Measurements from ENCODE around the gene FOSB. TPM values are rescaled to one million over a fixed set of nuclear protein-coding genes. Genes with fewer than 3 reads are reported as not detected.

The FOSB gene
- total RNA-seq, 1 experiment from 2014 or later: 1.7 TPM

DNA sequence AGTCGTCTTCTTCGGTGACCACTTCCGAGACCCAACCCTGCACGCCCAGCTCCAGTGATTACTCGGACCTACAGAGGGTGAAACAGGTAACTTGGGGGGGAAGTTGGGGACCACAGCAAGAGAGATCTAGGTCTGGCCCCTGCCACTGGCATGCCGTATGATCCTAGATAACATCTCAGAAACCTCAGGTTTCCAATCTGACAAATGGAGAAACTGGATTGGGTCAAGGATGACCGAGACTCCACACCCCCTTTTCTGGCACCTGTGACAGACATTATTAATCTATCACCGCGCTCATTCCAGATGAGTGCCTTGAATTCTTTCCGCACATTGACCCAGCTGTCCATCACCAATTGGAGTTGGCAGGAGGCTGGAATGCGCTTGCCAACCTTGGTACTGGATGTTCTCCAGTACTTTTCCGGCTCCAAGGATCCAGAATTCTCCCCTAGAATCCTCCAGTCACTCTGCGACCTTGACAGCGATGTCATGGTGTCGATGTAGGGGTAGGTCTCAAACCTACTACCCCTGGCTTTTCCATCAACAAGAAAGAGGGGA lies 56.9 kb downstream of the FOSB start:
- Mint-ChIP-seq H3K36me3 (ENCODE audit: insufficient read depth in 1 of 3, low read depth in 3 of 3) (peaks cover 30 to 68% (median 47%) of the 10 kb centered on the region in 3 experiments), H3K9me3 (no peaks in the 10 kb centered on the region), H3K4me1 (peaks cover 19 to 25% of the 10 kb centered on the region in 2 experiments), H3K27me3 (ENCODE audit: low read depth) (peaks cover 5% of the 10 kb centered on the region), H3K4me3 (no peak overlapping the region; a peak in 1 of 5 replicates), H3K27ac (no peak overlapping the region)
- DNase-seq: no peak
- H3K4ac ChIP-seq (ENCODE audit: low read depth, low read length): no peak overlapping the region
- H3K4me1 ChIP-seq (ENCODE audit: insufficient read depth, low read length): no peaks in the 10 kb centered on the region
- H3K4me2 ChIP-seq (ENCODE audit: insufficient read depth, insufficient read length, low read length): no peak overlapping the region
- H3T11ph ChIP-seq (ENCODE audit: low read length): no peak overlapping the region
- H3K9ac ChIP-seq (ENCODE audit: extremely low read depth, insufficient read length, low read length): no peak overlapping the region
- 0 out of 2 replicates have a peak, but pooled peaks cover 2% of the 10 kb centered on the region for H3K79me2 ChIP-seq (ENCODE audit: insufficient read depth, low read length)
- H3K23me2 ChIP-seq (ENCODE audit: insufficient read length, low read depth, low read length, poor library complexity, severe bottlenecking): peaks cover 15% of the 10 kb centered on the region
- no peak overlapping the region for H3K18ac ChIP-seq (ENCODE audit: insufficient read length, low read depth, low read length)
- H2BK120ac ChIP-seq (ENCODE audit: low read depth, low read length, poor library complexity, severe bottlenecking): no peak overlapping the region
- no peak overlapping the region for H3K14ac ChIP-seq (ENCODE audit: insufficient read depth, low read length)
- no peak overlapping the region for H3K56ac ChIP-seq (ENCODE audit: insufficient read length, low read depth, low read length)
- H3K79me1 ChIP-seq (ENCODE audit: insufficient read depth, low read depth, low read length, poor library complexity, severe bottlenecking): no peaks in the 10 kb centered on the region
- H2BK12ac ChIP-seq (ENCODE audit: insufficient read length, low read depth, low read length): no peak overlapping the region
- TF ChIP-seq, protein P1, sequence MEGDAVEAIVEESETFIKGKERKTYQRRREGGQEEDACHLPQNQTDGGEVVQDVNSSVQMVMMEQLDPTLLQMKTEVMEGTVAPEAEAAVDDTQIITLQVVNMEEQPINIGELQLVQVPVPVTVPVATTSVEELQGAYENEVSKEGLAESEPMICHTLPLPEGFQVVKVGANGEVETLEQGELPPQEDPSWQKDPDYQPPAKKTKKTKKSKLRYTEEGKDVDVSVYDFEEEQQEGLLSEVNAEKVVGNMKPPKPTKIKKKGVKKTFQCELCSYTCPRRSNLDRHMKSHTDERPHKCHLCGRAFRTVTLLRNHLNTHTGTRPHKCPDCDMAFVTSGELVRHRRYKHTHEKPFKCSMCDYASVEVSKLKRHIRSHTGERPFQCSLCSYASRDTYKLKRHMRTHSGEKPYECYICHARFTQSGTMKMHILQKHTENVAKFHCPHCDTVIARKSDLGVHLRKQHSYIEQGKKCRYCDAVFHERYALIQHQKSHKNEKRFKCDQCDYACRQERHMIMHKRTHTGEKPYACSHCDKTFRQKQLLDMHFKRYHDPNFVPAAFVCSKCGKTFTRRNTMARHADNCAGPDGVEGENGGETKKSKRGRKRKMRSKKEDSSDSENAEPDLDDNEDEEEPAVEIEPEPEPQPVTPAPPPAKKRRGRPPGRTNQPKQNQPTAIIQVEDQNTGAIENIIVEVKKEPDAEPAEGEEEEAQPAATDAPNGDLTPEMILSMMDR (conservative IDR thresholded peaks at IDR 0.05): no peak
- WGBS (ENCODE audit: extremely low coverage, insufficient read length, low lambda C conversion rate): no CpG with 5 or more reads among the region's 15 CpGs
- no peak overlapping the region for H3K27ac ChIP-seq (ENCODE audit: insufficient read length, low read depth, low read length)
- H3K23ac ChIP-seq (ENCODE audit: insufficient read length, low read depth, low read length): no peak overlapping the region
- no peak overlapping the region for H2BK15ac ChIP-seq (ENCODE audit: low read depth, low read length)
- H3K27me3 ChIP-seq (ENCODE audit: insufficient read depth, low read length): peaks cover 3% of the 10 kb centered on the region; the same call in 1 of the 2 replicates
- H4K91ac ChIP-seq (ENCODE audit: insufficient read length, low read depth, low read length): no peak overlapping the region
- no peaks in the 10 kb centered on the region for H4K20me1 ChIP-seq (ENCODE audit: control insufficient read depth, insufficient read depth, insufficient read length)
- no peak overlapping the region for H2BK5ac ChIP-seq (ENCODE audit: insufficient read length, low read length)
- no peak overlapping the region for H2AK5ac ChIP-seq (ENCODE audit: insufficient read length, low read length)
- H2BK20ac ChIP-seq (ENCODE audit: low read depth, low read length, poor library complexity, severe bottlenecking): no peak overlapping the region
- H2AFZ ChIP-seq (ENCODE audit: low read length): no peak overlapping the region
- no peaks in the 10 kb centered on the region for H3K9me3 ChIP-seq (ENCODE audit: control insufficient read depth, low read depth, low read length)
- H4K5ac ChIP-seq (ENCODE audit: insufficient read length, low read depth, low read length): no peak overlapping the region
- H4K8ac ChIP-seq (replicated peaks; ENCODE audit: insufficient read length, low read depth, low read length): no peak overlapping the region

Small RNAs within 50 kb of the gene (microRNA-seq; reads per million reads assigned to microRNA genes)
- gene MIR6088 (ENCODE audit: borderline microRNAs expressed): not detected

Other genes starting within 250 kb of the FOSB start
- gene EXOC3L2, start 222.6 kb upstream of the FOSB start, total RNA-seq (2021): 0.61 TPM in 2 replicates
- gene MARK4, start 216.7 kb upstream of the FOSB start, total RNA-seq (2021): 44.7 and 46.8 TPM in 2 replicates
- 0.13 TPM in 1 of 2 replicates, not detected in the other for gene CKM, start 145.1 kb upstream of the FOSB start, total RNA-seq (2021)
- 3.8 and 4.8 TPM in 2 replicates for gene KLC3, start 127.2 kb upstream of the FOSB start, total RNA-seq (2021)
- 94.4 and 98.7 TPM in 2 replicates for gene ERCC2, start 97.4 kb upstream of the FOSB start, total RNA-seq (2021)
- 40.4 and 42.6 TPM in 2 replicates for gene PPP1R13L, start 62.9 kb upstream of the FOSB start, total RNA-seq (2021)
- gene POLR1G, start 61.4 kb upstream of the FOSB start, total RNA-seq (2021): 43.4 and 48.7 TPM in 2 replicates
- 62.4 and 66.7 TPM in 2 replicates for gene ERCC1, start 44.1 kb upstream of the FOSB start, total RNA-seq (2021)
- gene RTN2, start 29.1 kb downstream of the FOSB start, total RNA-seq (2021): 18.9 and 20.1 TPM in 2 replicates
- 7.7 and 8.1 TPM in 2 replicates for gene PPM1N, start 30.4 kb downstream of the FOSB start, total RNA-seq (2021)
- gene VASP, start 39.5 kb downstream of the FOSB start, total RNA-seq (2021): 157 and 162 TPM in 2 replicates
- gene OPA3, start 116.8 kb downstream of the FOSB start, total RNA-seq (2021): 13.0 and 14.7 TPM in 2 replicates
- gene GPR4, start 134.2 kb downstream of the FOSB start, total RNA-seq (2021): 0.07 TPM in 1 of 2 replicates, not detected in the other
- 19.1 and 22.6 TPM in 2 replicates for gene EML2, start 171.4 kb downstream of the FOSB start, total RNA-seq (2021)
- 0.55 and 0.61 TPM in 2 replicates for gene GIPR, start 200.2 kb downstream of the FOSB start, total RNA-seq (2021)
- gene SNRPD2, start 224.0 kb downstream of the FOSB start, total RNA-seq (2021): 793 and 808 TPM in 2 replicates
- 13.7 and 14.1 TPM in 2 replicates for gene QPCTL, start 224.7 kb downstream of the FOSB start, total RNA-seq (2021)

Data from H9 (cell line).